Lung microvascular endothelial cell (primary cell): Measurements from ENCODE around the gene CDH18. TPM values are rescaled to one million over a fixed set of nuclear protein-coding genes. Genes with fewer than 3 reads are reported as not detected.

ENCODE experiments used
- DNase-seq, 2 donors: peaks; one replicate each; pipeline versions ENCODE4 v3.0.0 to v3.0.0-alpha.2; 2010; ENCODE audit warnings: low read depth in 2 of 2
- total RNA-seq: library from RNA; depleted of rRNA; stranded (reverse); fragments of >200 nt; gene quantifications from 2 replicates; pipeline ENCODE4 v1.2.1, GENCODE V29; 2014

The CDH18 gene
- total RNA-seq, 1 donor from 2014 or later = not detected

GRCh38 chr5:19930451-19930850 lies 57.5 kb downstream of the CDH18 start:
- DNase-seq = no peak

- DNase-seq = peak; percentile 7 to 28
Observed at GRCh38 chr5:19928562-19929421, 59.2 kb downstream of the CDH18 start.

GRCh38 chr5:19927919-19928318 lies 60.1 kb downstream of the CDH18 start:
- no peak for DNase-seq

GRCh38 chr5:19927170-19927569 lies 60.8 kb downstream of the CDH18 start:
- DNase-seq = no peak

- no peak for DNase-seq
Observed at GRCh38 chr5:19923742-19924141, 64.3 kb downstream of the CDH18 start.

- DNase-seq = no peak
Observed at GRCh38 chr5:19920761-19921160, 67.2 kb downstream of the CDH18 start.

- no peak for DNase-seq
Observed at GRCh38 chr5:19918780-19919179, 69.2 kb downstream of the CDH18 start.

- DNase-seq = no peak
Observed at GRCh38 chr5:19917588-19918122, 70.3 kb downstream of the CDH18 start.

- no peak for DNase-seq
Observed at GRCh38 chr5:19910136-19910535, 77.9 kb downstream of the CDH18 start.

- no peak for DNase-seq
Observed at GRCh38 chr5:19904766-19905165, 83.2 kb downstream of the CDH18 start.

GRCh38 chr5:19903611-19904010 lies 84.4 kb downstream of the CDH18 start:
- DNase-seq = no peak

GRCh38 chr5:19902316-19902934 lies 85.6 kb downstream of the CDH18 start:
- no peak for DNase-seq

GRCh38 chr5:19900269-19900668 lies 87.7 kb downstream of the CDH18 start:
- DNase-seq = no peak

- no peak for DNase-seq
Observed at GRCh38 chr5:19891658-19892057, 96.3 kb downstream of the CDH18 start.

GRCh38 chr5:19886123-19886917 lies 101.7 kb downstream of the CDH18 start:
- no peak for DNase-seq

- no peak for DNase-seq
Observed at GRCh38 chr5:19885040-19885824, 102.8 kb downstream of the CDH18 start.

- no peak for DNase-seq
Observed at GRCh38 chr5:19880859-19881436, 107.1 kb downstream of the CDH18 start.

- no peak for DNase-seq
Observed at GRCh38 chr5:19880458-19880857, 107.5 kb downstream of the CDH18 start.

GRCh38 chr5:19874811-19875210 lies 113.2 kb downstream of the CDH18 start:
- no peak for DNase-seq

GRCh38 chr5:19866090-19866450 lies 121.9 kb downstream of the CDH18 start:
- DNase-seq = no peak
